WTC11 (cell line): Measurements from ENCODE around the gene LY6G6F. TPM values are rescaled to one million over a fixed set of nuclear protein-coding genes. Genes with fewer than 3 reads are reported as not detected.

ENCODE experiments used
- ATAC-seq: fragments of 200-7000 bp; cut with Tn5 transposase; 2 replicates; pipeline ENCODE4 v1.10.0; 2021; ENCODE audit warnings: mild to moderate bottlenecking, moderate library complexity
- CTCF ChIA-PET: fragments of 300-600 bp; sonication (Branson Sonifier 250); formaldehyde crosslinking; loops from one replicate; lab custom pipeline; 2021; ENCODE audit warnings: antibody characterized with exemption; lab: Charles Lee
- POLR2A ChIA-PET: fragments of 350-600 bp; sonication (Branson Sonifier 250); formaldehyde crosslinking; loops from one replicate; lab custom pipeline; 2021; ENCODE audit warnings: antibody characterized with exemption; lab: Charles Lee
- DNase-seq: peaks from one replicate; pipeline ENCODE4 v3.0.0; 2021; ENCODE audit warnings: low spot score
- H3K27ac Mint-ChIP-seq: 2 replicates; pipeline ENCODE4 v1.8.0; 2021; ENCODE audit warnings: mixed read lengths
- H3K27me3 Mint-ChIP-seq: 2 replicates; pipeline ENCODE4 v1.8.0; 2021; ENCODE audit warnings: low read depth, mild to moderate bottlenecking, moderate library complexity, mixed read lengths
- H3K36me3 Mint-ChIP-seq: 2 replicates; pipeline ENCODE4 v1.8.0; 2021; ENCODE audit warnings: mixed read lengths
- H3K4me1 Mint-ChIP-seq: 2 replicates; pipeline ENCODE4 v1.8.0; 2022; ENCODE audit warnings: mixed read lengths
- H3K4me3 Mint-ChIP-seq: 2 replicates; pipeline ENCODE4 v1.8.0; 2021; ENCODE audit warnings: mild to moderate bottlenecking, moderate library complexity, mixed read lengths
- H3K9me3 Mint-ChIP-seq: 2 replicates; pipeline ENCODE4 v1.8.0; 2021; ENCODE audit warnings: mixed read lengths
- ARID4B ChIP-seq: sonication (generic); formaldehyde crosslinking; IDR thresholded peaks from 2 replicates; pipeline ENCODE4 v1.8.0; 2023; ENCODE audit warnings: missing genetic modification reagents, mild to moderate bottlenecking, borderline replicate concordance
- ATF6 ChIP-seq: sonication (generic); formaldehyde crosslinking; IDR thresholded peaks from 2 replicates; pipeline ENCODE4 v1.8.1; 2023; ENCODE audit warnings: mild to moderate bottlenecking, missing genetic modification reagents
- CREB1 ChIP-seq: sonication (generic); formaldehyde crosslinking; IDR thresholded peaks from 2 replicates; pipeline ENCODE4 v1.8.0; 2023; ENCODE audit warnings: mild to moderate bottlenecking, missing genetic modification reagents
- E2F4 ChIP-seq: sonication (generic); formaldehyde crosslinking; IDR thresholded peaks from 2 replicates; pipeline ENCODE4 v1.8.1; 2022; ENCODE audit warnings: low read depth, mild to moderate bottlenecking, moderate library complexity, missing genetic modification reagents, borderline replicate concordance
- E2F5 ChIP-seq: sonication (generic); formaldehyde crosslinking; IDR thresholded peaks from 2 replicates; pipeline ENCODE4 v1.8.1; 2022; ENCODE audit warnings: mild to moderate bottlenecking, moderate library complexity, missing genetic modification reagents
- ETV6 ChIP-seq: sonication (generic); formaldehyde crosslinking; IDR thresholded peaks from 2 replicates; pipeline ENCODE4 v1.8.1; 2022; ENCODE audit warnings: mild to moderate bottlenecking, missing genetic modification reagents
- FOXJ3 ChIP-seq: sonication (generic); formaldehyde crosslinking; IDR thresholded peaks from 2 replicates; pipeline ENCODE4 v1.9.0; 2021; ENCODE audit warnings: missing genetic modification reagents, mild to moderate bottlenecking, borderline replicate concordance
- FOXP1 ChIP-seq: sonication (generic); formaldehyde crosslinking; IDR thresholded peaks from 2 replicates; pipeline ENCODE4 v1.8.0; 2022; ENCODE audit warnings: missing genetic modification reagents, mild to moderate bottlenecking, moderate library complexity, borderline replicate concordance
- GABPB1 ChIP-seq: sonication (generic); formaldehyde crosslinking; IDR thresholded peaks from 2 replicates; pipeline ENCODE4 v1.8.1; 2023; ENCODE audit warnings: mild to moderate bottlenecking, missing genetic modification reagents
- GTF2I ChIP-seq: fragments of 250-450 bp; sonication (Bioruptor Pico); conservative IDR thresholded peaks from 2 replicates; pipeline ENCODE4 v1.4.0; 2021; ENCODE audit warnings: mild to moderate bottlenecking
- JAZF1 ChIP-seq: fragments of 250-450 bp; sonication (Bioruptor Pico); IDR thresholded peaks from 2 replicates; pipeline ENCODE4 v1.9.0; 2021; ENCODE audit warnings: moderate library complexity, mild to moderate bottlenecking, inconsistent platforms
- KAT7 ChIP-seq: sonication (generic); formaldehyde crosslinking; IDR thresholded peaks from 2 replicates; pipeline ENCODE4 v1.8.1; 2023; ENCODE audit warnings: missing genetic modification reagents, mild to moderate bottlenecking, borderline replicate concordance
- MAX ChIP-seq: sonication (generic); formaldehyde crosslinking; IDR thresholded peaks from 2 replicates; pipeline ENCODE4 v1.8.0; 2022; ENCODE audit warnings: mild to moderate bottlenecking, missing genetic modification reagents
- SMAD4 ChIP-seq: sonication (generic); formaldehyde crosslinking; IDR thresholded peaks from 2 replicates; pipeline ENCODE4 v1.8.0; 2022; ENCODE audit warnings: mild to moderate bottlenecking, missing genetic modification reagents
- TEAD4 ChIP-seq: sonication (generic); formaldehyde crosslinking; IDR thresholded peaks from 2 replicates; pipeline ENCODE4 v1.8.0; 2022; ENCODE audit warnings: mild to moderate bottlenecking, missing genetic modification reagents
- ZBTB21 ChIP-seq: sonication (generic); formaldehyde crosslinking; IDR thresholded peaks from 2 replicates; pipeline ENCODE4 v1.8.1; 2023; ENCODE audit warnings: mild to moderate bottlenecking, missing genetic modification reagents, borderline replicate concordance
- ZNF232 ChIP-seq: sonication (generic); formaldehyde crosslinking; IDR thresholded peaks from 2 replicates; pipeline ENCODE4 v1.8.0; 2022; ENCODE audit warnings: mild to moderate bottlenecking, missing genetic modification reagents
- ZNF317 ChIP-seq: sonication (generic); formaldehyde crosslinking; IDR thresholded peaks from 2 replicates; pipeline ENCODE4 v1.8.1; 2023; ENCODE audit warnings: low read depth, mild to moderate bottlenecking, moderate library complexity, missing genetic modification reagents, borderline replicate concordance
- total RNA-seq: library from RNA; stranded (reverse); gene quantifications from 3 replicates; pipeline ENCODE4 v1.2.3, GENCODE V29; 2021
- TF ChIP-seq, protein P1 (sequence below): fragments of 250-450 bp; sonication (Bioruptor Pico); IDR thresholded peaks from 2 replicates; pipeline ENCODE4 v2.1.2; 2022; ENCODE audit warnings: mild to moderate bottlenecking, moderate library complexity
- TF ChIP-seq, protein P2 (sequence below): sonication (generic); formaldehyde crosslinking; IDR thresholded peaks from 2 replicates; pipeline ENCODE4 v1.8.1; 2022; ENCODE audit warnings: low read depth, missing genetic modification reagents, borderline replicate concordance

The LY6G6F gene
- total RNA-seq, 1 experiment from 2014 or later, result not detected

- ChIA-PET POLR2A (no interaction called here), CTCF (interaction anchor here (1.2 to 1.7 kb wide), 2 partner anchors 50 to 139 kb away, joined by 4 to 5 read pairs; partner anchors contain the start of gene HSPA1B)
- Mint-ChIP-seq H3K9me3 (no peaks in the 10 kb centered on the region), H3K27ac (no peak overlapping the region), H3K4me1 (peaks cover 7% of the 10 kb centered on the region), H3K36me3 (peaks cover 15% of the 10 kb centered on the region), H3K4me3 (no peak overlapping the region), H3K27me3 (no peaks in the 10 kb centered on the region; the same call in 1 of the 2 replicates)
- no peak for ATAC-seq
- TF ChIP-seq MAX (CRISPR knock-in tag), result no peak
- no peak for TF ChIP-seq ZNF317 (CRISPR knock-in tag)
- no peak for TF ChIP-seq SMAD4
- TF ChIP-seq, protein P1, sequence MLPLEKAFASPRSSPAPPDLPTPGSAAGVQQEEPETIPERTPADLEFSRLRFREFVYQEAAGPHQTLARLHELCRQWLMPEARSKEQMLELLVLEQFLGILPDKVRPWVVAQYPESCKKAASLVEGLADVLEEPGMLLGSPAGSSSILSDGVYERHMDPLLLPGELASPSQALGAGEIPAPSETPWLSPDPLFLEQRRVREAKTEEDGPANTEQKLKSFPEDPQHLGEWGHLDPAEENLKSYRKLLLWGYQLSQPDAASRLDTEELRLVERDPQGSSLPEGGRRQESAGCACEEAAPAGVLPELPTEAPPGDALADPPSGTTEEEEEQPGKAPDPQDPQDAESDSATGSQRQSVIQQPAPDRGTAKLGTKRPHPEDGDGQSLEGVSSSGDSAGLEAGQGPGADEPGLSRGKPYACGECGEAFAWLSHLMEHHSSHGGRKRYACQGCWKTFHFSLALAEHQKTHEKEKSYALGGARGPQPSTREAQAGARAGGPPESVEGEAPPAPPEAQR, result no peak
- TF ChIP-seq, protein P2, sequence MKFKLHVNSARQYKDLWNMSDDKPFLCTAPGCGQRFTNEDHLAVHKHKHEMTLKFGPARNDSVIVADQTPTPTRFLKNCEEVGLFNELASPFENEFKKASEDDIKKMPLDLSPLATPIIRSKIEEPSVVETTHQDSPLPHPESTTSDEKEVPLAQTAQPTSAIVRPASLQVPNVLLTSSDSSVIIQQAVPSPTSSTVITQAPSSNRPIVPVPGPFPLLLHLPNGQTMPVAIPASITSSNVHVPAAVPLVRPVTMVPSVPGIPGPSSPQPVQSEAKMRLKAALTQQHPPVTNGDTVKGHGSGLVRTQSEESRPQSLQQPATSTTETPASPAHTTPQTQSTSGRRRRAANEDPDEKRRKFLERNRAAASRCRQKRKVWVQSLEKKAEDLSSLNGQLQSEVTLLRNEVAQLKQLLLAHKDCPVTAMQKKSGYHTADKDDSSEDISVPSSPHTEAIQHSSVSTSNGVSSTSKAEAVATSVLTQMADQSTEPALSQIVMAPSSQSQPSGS (CRISPR knock-in tag), result no peak
- no peak for TF ChIP-seq ZBTB21 (CRISPR knock-in tag)
- TF ChIP-seq ZNF232, result no peak
- no peak for TF ChIP-seq E2F5 (CRISPR knock-in tag)
- no peak for TF ChIP-seq FOXP1 (CRISPR knock-in tag)
- TF ChIP-seq FOXJ3 (CRISPR knock-in tag), result no peak
- DNase-seq, result no peak
These were observed 18.6 kb upstream of the LY6G6F start for GRCh38 chr6:31687860-31688693.

DNA sequence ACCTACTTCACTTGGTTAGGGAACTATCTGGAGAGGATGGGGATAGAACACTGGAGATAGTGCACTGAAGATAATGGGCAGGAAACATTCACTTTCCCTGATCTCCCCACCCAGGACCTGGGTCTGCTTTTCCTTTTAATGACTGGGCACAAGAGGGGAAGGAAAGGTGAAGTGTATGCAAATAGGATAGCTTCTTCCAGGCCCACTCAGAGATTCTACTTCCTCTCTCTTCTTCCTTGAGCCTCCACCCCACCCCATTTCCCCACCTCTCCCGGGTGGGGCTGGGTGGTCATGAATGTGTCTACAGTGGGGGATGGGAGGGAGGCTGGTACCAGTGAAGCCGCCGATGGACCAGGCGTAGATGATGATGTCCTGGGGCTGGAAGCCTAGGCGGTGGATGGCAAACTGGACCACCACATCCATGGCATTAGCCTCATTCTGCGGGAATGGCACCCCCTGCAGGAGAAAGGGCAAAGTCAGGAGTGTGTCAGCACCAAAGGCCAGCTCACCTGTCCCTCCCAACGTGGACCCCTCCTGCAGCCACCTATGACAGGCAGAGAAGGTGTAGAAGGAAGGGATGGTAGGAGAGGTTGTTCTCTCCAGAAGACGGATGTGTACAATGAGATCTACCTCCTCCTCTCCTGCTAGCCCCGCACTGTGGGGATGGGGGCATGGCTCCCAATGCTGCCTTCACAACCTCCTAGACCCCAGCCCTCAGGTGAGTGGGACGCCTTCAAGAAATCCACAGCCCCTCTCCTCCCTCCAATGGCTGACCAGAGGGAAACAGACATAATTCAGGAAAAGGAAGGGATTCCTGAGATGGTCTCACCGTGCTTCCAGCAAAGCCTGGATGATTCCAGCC is 17.2 kb upstream of the LY6G6F start:
- Mint-ChIP-seq H3K27ac (no peak overlapping the region), H3K4me1 (no peaks in the 10 kb centered on the region), H3K4me3 (no peak overlapping the region), H3K27me3 (no peaks in the 10 kb centered on the region), H3K9me3 (no peaks in the 10 kb centered on the region), H3K36me3 (peaks cover 15% of the 10 kb centered on the region)
- ATAC-seq, result peak; percentile 86
- POLR2A ChIA-PET, result interaction anchor here (1.3 kb wide), 1 partner anchor 14 kb away, joined by 4 read pairs; no protein-coding TSS in a partner anchor
- peak; percentile 69 for DNase-seq
- CTCF ChIA-PET, result interaction anchor here (0.5 to 2.2 kb wide), 33 partner anchors 9 to 488 kb away, joined by 3 to 20 read pairs (median 4); partner anchors contain the start of genes ABHD16A, APOM, ATP6V1G2 and C6orf47
- TF ChIP-seq ZBTB21 (CRISPR knock-in tag) (no peak), ETV6 (CRISPR knock-in tag) (no peak), ARID4B (no peak), GABPB1 (CRISPR knock-in tag) (no peak), GTF2I (CRISPR knock-in tag) (no peak), ATF6 (CRISPR knock-in tag) (no peak), TEAD4 (no peak), CREB1 (CRISPR knock-in tag) (no peak), E2F4 (no peak), KAT7 (CRISPR knock-in tag) (no peak), JAZF1 (CRISPR knock-in tag) (no peak)
